Measurements from ENCODE around the gene HMCN1.
"Not testable (repeated sequence)": the region's sequence is repeated elsewhere in the genome, so short reads cannot be mapped to it uniquely, and the experiment has no call there.

Gene HMCN1

DNA sequence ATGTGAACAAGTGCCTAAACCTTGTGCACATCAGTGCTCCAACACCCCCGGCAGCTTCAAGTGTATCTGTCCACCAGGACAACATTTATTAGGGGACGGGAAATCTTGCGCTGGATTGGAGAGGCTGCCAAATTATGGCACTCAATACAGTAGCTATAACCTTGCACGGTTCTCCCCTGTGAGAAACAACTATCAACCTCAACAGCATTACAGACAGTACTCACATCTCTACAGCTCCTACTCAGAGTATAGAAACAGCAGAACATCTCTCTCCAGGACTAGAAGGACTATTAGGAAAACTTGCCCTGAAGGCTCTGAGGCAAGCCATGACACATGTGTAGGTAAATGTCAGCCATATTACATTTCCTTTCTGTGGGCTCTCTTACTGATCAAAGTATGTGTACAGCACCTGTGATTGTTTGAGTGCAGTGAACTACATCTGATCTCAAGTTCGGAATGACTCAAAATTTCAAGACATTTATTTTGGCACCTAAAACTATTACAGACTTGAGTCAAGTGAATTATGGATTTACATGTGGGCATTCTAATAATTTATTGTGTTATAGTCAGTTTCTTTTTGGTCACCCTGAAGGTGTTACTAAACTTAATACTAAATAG, 444.3 kb downstream of the HMCN1 start:
- Mint-ChIP-seq H3K27ac (no peak overlapping the region), H3K27me3 (peaks cover 6% of the 10 kb centered on the region), H3K4me1 (peaks cover 11% of the 10 kb centered on the region), H3K9me3 (no peaks in the 10 kb centered on the region), H3K4me3 (no peak overlapping the region), H3K36me3 (no peaks in the 10 kb centered on the region)
- DNase-seq (ENCODE audit: low spot score in 2 of 2) (no peak), ATAC-seq (ENCODE audit: low read depth) (no peak)

- H3K27me3 Mint-ChIP-seq: peaks cover 6% of the 10 kb centered on the region
- no peak overlapping the region for H3K27ac Mint-ChIP-seq
- no peaks in the 10 kb centered on the region for H3K36me3 Mint-ChIP-seq
- DNase-seq (ENCODE audit: low spot score in 2 of 2) (no peak), ATAC-seq (ENCODE audit: low read depth) (no peak)
- H3K4me1 Mint-ChIP-seq: peaks cover 18% of the 10 kb centered on the region
- no peak overlapping the region for H3K4me3 Mint-ChIP-seq
- no peaks in the 10 kb centered on the region for H3K9me3 Mint-ChIP-seq
Observed at GRCh38 chr1:186179231-186179630, 445.0 kb downstream of the HMCN1 start.

GRCh38 chr1:186183219-186183618, 449.0 kb downstream of the HMCN1 start:
- DNase-seq (ENCODE audit: low spot score in 2 of 2): no peak

DNA sequence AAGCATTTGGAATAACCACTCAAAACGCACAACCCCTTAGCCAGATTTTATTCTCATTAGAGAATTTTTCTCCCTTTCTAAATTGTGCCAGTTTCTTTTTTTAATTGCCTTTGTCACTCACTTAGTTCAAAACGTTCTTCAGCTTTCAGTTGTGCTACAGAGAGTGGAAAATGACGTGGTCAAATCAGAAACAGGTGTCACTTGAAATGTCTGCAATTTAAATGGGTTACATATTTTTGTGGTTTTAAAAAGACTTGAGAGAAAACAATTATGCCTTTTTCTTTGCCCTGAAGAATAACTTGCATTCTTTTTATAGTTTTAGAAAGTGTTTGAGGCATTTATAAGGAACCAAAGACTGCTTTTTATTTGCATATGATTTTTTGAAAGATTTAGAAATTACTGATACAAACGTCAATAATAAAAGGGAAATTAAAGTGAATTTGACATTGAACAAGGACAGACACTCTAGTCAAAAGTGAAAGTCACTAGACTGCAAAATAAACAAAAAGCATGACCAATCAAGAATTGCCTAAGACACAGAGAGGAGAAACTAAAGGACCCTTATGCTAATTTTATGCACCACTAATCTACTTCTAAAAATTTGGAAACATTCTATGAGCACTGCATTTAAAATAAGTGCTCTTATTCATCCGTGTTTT, 449.9 kb downstream of the HMCN1 start:
- Mint-ChIP-seq H3K4me1 (peaks cover 13% of the 10 kb centered on the region), H3K27ac (peak overlapping the region; percentile 74), H3K27me3 (peaks cover 9% of the 10 kb centered on the region), H3K9me3 (no peaks in the 10 kb centered on the region), H3K36me3 (no peaks in the 10 kb centered on the region), H3K4me3 (peak overlapping the region; percentile 64)
- ATAC-seq (ENCODE audit: low read depth) (peak; percentile 69), DNase-seq (ENCODE audit: low spot score in 2 of 2) (no peak)

More at GRCh38 chr1:186183219-186183618, 449.0 kb downstream of the HMCN1 start:
- H3K36me3 Mint-ChIP-seq: no peaks in the 10 kb centered on the region
- H3K4me1 Mint-ChIP-seq: peaks cover 18% of the 10 kb centered on the region
- ATAC-seq (ENCODE audit: low read depth): peak; percentile 18
- H3K27ac Mint-ChIP-seq: no peak overlapping the region
- peaks cover 8% of the 10 kb centered on the region for H3K27me3 Mint-ChIP-seq
- H3K9me3 Mint-ChIP-seq: no peaks in the 10 kb centered on the region
- H3K4me3 Mint-ChIP-seq: no peak overlapping the region

DNA sequence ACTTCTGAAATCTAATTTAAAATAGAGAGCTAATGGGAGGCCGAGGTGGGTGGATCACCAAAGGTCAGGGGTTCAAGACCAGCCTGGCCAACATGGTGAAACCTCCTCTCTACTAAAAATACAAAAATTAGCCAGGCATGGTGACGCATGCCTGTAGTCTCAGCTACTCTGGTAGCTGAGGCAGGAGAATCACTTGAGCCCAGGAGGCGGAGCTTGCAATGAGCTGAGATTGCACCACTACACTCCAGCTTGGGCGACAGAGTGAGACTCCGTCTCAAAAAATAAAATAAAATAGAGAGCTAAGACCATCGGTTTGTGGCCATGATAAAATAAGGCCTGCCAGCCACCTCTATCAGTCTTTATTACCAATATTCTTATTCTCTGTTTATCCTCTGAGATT, 452.1 kb downstream of the HMCN1 start:
- not testable (repeated sequence) for ATAC-seq (ENCODE audit: low read depth); H3K4me3 Mint-ChIP-seq; H3K27me3 Mint-ChIP-seq; H3K9me3 Mint-ChIP-seq; H3K36me3 Mint-ChIP-seq; H3K4me1 Mint-ChIP-seq; DNase-seq (ENCODE audit: low spot score in 2 of 2); H3K27ac Mint-ChIP-seq

- H3K27ac Mint-ChIP-seq: no peak overlapping the region
- ATAC-seq (ENCODE audit: low read depth) (no peak), DNase-seq (ENCODE audit: low spot score in 2 of 2) (no peak)
- no peaks in the 10 kb centered on the region for H3K36me3 Mint-ChIP-seq
- no peaks in the 10 kb centered on the region for H3K9me3 Mint-ChIP-seq
- H3K4me1 Mint-ChIP-seq: peaks cover 9% of the 10 kb centered on the region
- H3K4me3 Mint-ChIP-seq: no peak overlapping the region
- H3K27me3 Mint-ChIP-seq: peaks cover 8% of the 10 kb centered on the region
Observed at GRCh38 chr1:186187601-186188000, 453.4 kb downstream of the HMCN1 start.

DNA sequence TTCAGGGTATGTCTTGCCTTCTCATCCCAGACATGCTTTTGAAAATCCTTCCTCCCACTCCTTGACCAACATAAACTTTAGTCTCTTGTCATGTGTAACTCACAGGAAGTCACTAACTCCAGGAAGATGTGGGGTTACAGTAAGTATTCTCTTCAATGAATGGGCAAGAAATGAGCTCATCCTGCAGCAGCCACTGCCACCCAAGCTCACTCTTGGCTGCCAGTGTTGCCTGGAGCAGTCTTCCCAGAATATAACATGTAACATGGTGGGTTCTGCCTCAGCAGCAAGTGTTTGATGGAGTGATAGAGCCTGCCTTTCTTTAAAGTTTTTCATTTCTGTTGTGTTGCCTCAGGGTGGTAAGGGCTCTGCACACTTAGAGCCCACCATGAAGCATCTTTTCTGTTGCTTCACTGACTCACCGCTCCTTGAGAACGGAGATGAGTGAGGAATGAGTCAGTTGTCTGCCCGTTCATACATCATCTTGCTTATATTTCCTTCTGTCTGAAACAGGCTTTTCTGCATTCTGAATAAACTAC, 453.9 kb downstream of the HMCN1 start:
- Mint-ChIP-seq H3K9me3 (no peaks in the 10 kb centered on the region), H3K4me1 (peaks cover 9% of the 10 kb centered on the region), H3K4me3 (no peak overlapping the region), H3K36me3 (no peaks in the 10 kb centered on the region), H3K27me3 (peaks cover 8% of the 10 kb centered on the region), H3K27ac (no peak overlapping the region)
- DNase-seq (ENCODE audit: low spot score in 2 of 2) (no peak), ATAC-seq (ENCODE audit: low read depth) (no peak)

DNA sequence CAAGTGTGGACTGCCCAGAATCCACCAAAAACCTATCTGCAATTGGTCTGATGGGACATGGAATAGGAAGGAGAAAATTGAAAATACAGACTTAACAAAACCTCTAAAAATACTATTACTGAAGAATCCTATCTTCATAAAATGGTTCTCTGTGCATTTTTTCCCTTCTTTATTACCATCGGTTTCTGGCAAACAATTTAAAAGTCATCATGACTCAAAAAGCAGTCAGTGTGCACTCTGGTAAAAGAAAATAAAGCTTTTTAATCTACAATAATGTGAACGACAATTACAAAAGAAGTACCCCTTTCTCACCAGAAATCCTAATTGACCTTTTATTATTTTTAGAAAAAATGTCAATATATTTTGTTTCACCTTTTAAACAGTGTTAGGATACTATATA, 454.5 kb downstream of the HMCN1 start:
- no peaks in the 10 kb centered on the region for H3K9me3 Mint-ChIP-seq
- H3K27ac Mint-ChIP-seq: no peak overlapping the region
- peaks cover 8% of the 10 kb centered on the region for H3K27me3 Mint-ChIP-seq
- DNase-seq (ENCODE audit: low spot score in 2 of 2) (no peak), ATAC-seq (ENCODE audit: low read depth) (no peak)
- no peak overlapping the region for H3K4me3 Mint-ChIP-seq
- H3K36me3 Mint-ChIP-seq: no peaks in the 10 kb centered on the region
- peaks cover 6% of the 10 kb centered on the region for H3K4me1 Mint-ChIP-seq

- Mint-ChIP-seq H3K4me3 (no peak overlapping the region), H3K9me3 (no peaks in the 10 kb centered on the region), H3K36me3 (no peaks in the 10 kb centered on the region), H3K4me1 (peaks cover 2% of the 10 kb centered on the region), H3K27ac (no peak overlapping the region), H3K27me3 (peaks cover 8% of the 10 kb centered on the region)
- DNase-seq (ENCODE audit: low spot score in 2 of 2) (no peak), ATAC-seq (ENCODE audit: low read depth) (no peak)
Observed at GRCh38 chr1:186189156-186189555, 455.0 kb downstream of the HMCN1 start.

DNA sequence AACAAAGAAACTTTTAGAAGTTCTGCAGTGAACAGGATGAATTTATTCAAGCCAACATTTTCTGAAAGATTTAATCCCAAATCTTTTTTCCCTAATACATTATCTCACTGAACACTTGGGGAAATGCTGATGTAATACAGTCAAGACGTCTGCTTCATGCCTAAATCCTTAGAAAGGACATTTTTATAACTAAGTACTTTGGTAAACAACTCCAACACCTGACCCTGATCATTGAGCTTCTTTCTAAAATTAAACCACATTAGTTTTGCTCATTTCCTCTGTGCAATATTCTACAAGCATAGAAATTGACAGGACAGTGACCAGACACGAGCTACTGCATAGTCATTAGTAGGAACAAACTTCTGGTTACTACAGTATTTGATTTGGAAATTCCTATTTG, 457.3 kb downstream of the HMCN1 start:
- Mint-ChIP-seq H3K4me1 (no peaks in the 10 kb centered on the region), H3K27ac (no peak overlapping the region), H3K9me3 (peaks cover 3% of the 10 kb centered on the region), H3K27me3 (peaks cover 11% of the 10 kb centered on the region), H3K36me3 (no peaks in the 10 kb centered on the region), H3K4me3 (no peak overlapping the region)
- no peak for ATAC-seq (ENCODE audit: low read depth)
- DNase-seq (ENCODE audit: low spot score in 2 of 2): no peak

GRCh38 chr1:186193224-186193623, 459.0 kb downstream of the HMCN1 start:
- no peak overlapping the region for H3K27ac Mint-ChIP-seq
- no peaks in the 10 kb centered on the region for H3K36me3 Mint-ChIP-seq
- peaks cover 5% of the 10 kb centered on the region for H3K9me3 Mint-ChIP-seq
- peaks cover 7% of the 10 kb centered on the region for H3K27me3 Mint-ChIP-seq
- DNase-seq (ENCODE audit: low spot score in 2 of 2) (no peak), ATAC-seq (ENCODE audit: low read depth) (no peak)
- no peak overlapping the region for H3K4me3 Mint-ChIP-seq
- H3K4me1 Mint-ChIP-seq: no peaks in the 10 kb centered on the region

DNA sequence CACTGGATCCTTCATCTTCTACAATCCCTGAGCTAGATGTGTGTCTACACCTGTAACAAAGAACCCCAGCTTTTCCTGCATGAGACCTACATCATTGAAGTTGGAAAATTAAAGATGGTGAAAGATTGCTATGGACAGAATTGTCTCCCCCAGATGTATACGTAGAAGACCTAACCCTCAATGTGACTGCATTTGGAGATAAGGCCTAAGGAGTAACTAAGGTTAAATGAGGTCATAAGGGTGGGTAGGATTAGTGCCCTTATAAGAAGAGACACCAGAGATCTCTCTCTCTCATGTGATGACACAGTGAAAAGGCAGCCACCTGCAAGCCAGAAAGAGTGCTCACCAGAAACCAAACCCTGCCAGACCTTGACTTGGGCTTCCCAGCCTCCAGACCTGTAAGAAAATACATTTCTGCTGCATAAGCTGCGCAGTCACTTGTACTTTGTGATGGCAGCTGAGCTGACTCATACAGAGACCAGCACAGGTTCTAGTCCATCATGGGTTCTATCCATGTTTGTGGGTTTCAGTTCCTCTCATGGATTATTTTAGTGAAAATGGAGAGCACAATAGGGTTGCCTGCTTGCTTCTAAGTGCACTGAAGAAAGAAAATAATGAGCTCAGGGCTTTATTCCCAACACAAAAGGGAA, 460.0 kb downstream of the HMCN1 start:
- Mint-ChIP-seq H3K4me3 (no peak overlapping the region), H3K9me3 (peaks cover 5% of the 10 kb centered on the region), H3K4me1 (no peaks in the 10 kb centered on the region), H3K36me3 (no peaks in the 10 kb centered on the region), H3K27me3 (peaks cover 5% of the 10 kb centered on the region), H3K27ac (no peak overlapping the region)
- DNase-seq (ENCODE audit: low spot score in 2 of 2): no peak
- no peak for ATAC-seq (ENCODE audit: low read depth)

GRCh38 chr1:186195377-186195931, 461.3 kb downstream of the HMCN1 start:
- H3K36me3 Mint-ChIP-seq: no peaks in the 10 kb centered on the region
- H3K9me3 Mint-ChIP-seq: peaks cover 5% of the 10 kb centered on the region
- no peak overlapping the region for H3K4me3 Mint-ChIP-seq
- ATAC-seq (ENCODE audit: low read depth) (no peak), DNase-seq (ENCODE audit: low spot score in 2 of 2) (no peak)
- H3K4me1 Mint-ChIP-seq: no peaks in the 10 kb centered on the region
- no peak overlapping the region for H3K27ac Mint-ChIP-seq
- peaks cover 4% of the 10 kb centered on the region for H3K27me3 Mint-ChIP-seq

GRCh38 chr1:186202271-186202764, 468.1 kb downstream of the HMCN1 start:
- ATAC-seq (ENCODE audit: low read depth) (no peak), DNase-seq (ENCODE audit: low spot score in 2 of 2) (no peak)
- no peaks in the 10 kb centered on the region for H3K36me3 Mint-ChIP-seq
- no peaks in the 10 kb centered on the region for H3K4me1 Mint-ChIP-seq
- no peak overlapping the region for H3K4me3 Mint-ChIP-seq
- no peaks in the 10 kb centered on the region for H3K9me3 Mint-ChIP-seq
- H3K27me3 Mint-ChIP-seq: peaks cover 4% of the 10 kb centered on the region
- no peak overlapping the region for H3K27ac Mint-ChIP-seq
